ENCODE measurements around the gene RNF220. TPM values are rescaled to one million over a fixed set of nuclear protein-coding genes. Genes with fewer than 3 reads are reported as not detected.

The RNF220 gene
- total and polyA plus RNA-seq, 11 donors, result 54.2 to 108 (median 62.4) TPM

DNA sequence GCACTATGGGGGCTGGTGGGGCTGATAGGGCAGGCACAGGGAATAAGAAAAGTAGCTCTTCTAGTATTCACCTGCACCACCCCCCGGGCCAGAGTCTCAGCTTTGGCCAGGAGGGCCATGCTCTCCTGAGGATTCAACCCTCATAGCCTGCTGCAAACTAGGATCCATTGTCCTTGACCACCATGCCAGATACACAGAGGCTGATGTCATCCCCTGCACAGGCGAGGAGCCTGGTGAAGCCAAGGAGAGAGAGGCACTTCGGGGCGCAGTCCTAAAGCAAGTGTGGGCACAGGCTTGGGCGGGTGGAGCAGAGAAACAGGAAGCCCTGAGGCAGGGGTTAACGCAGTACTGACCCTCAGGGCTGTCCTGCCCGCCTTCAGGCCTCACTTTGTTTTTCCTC, 239.8 kb downstream of the RNF220 start:
- peaks cover 0 to 44% (median 16%) of the 10 kb centered on the region in 12 donors for H3K4me1 ChIP-seq
- no peak for ATAC-seq
- intact Hi-C loops (cut with DNase I), result no loop called here
- H3K4me3 ChIP-seq, result no peak overlapping the region
- 89 to 96% (median 92%) methylated on average over 6 to 7 of the region's 7 CpGs for WGBS, 4 donors
- TF ChIP-seq POLR2A (IDR thresholded peaks at IDR 0.05), result no peak
- TF ChIP-seq CTCF (IDR thresholded peaks at IDR 0.05), result no peak
- no peak for DNase-seq
- peak overlapping the region in 3 of 12 donors; percentile 26 to 82 (median 33) for H3K27ac ChIP-seq
- no peaks in the 10 kb centered on the region for H3K27me3 ChIP-seq
- no peaks in the 10 kb centered on the region for H3K9me3 ChIP-seq
- H3K36me3 ChIP-seq, result peaks cover 0 to 100% (median 92%) of the 10 kb centered on the region in 9 donors

GRCh38 chr1:44645476-44646244, 240.6 kb downstream of the RNF220 start:
- H3K9me3 ChIP-seq, result no peaks in the 10 kb centered on the region
- H3K27ac ChIP-seq, result peak overlapping the region in 5 of 12 donors; percentile 2 to 82 (median 26)
- peaks cover 0 to 100% (median 92%) of the 10 kb centered on the region in 9 donors for H3K36me3 ChIP-seq
- peaks cover 0 to 48% (median 15%) of the 10 kb centered on the region in 12 donors for H3K4me1 ChIP-seq
- no peaks in the 10 kb centered on the region for H3K27me3 ChIP-seq
- 66 to 91% (median 79%) methylated on average over 13 to 18 of the region's 18 CpGs for WGBS, 4 donors
- DNase-seq (no peak), ATAC-seq (peak; percentile 64 to 72 (median 68))
- TF ChIP-seq POLR2A (IDR thresholded peaks at IDR 0.05) (no peak), CTCF (IDR thresholded peaks at IDR 0.05) (no peak)
- intact Hi-C loops (cut with DNase I), result no loop called here
- no peak overlapping the region for H3K4me3 ChIP-seq

GRCh38 chr1:44646261-44647110, 241.4 kb downstream of the RNF220 start:
- no peaks in the 10 kb centered on the region for H3K27me3 ChIP-seq
- intact Hi-C loops (cut with DNase I), result no loop called here
- H3K9me3 ChIP-seq, result no peaks in the 10 kb centered on the region
- WGBS, 4 donors, result 92 to 95% (median 93%) methylated on average over 28 of the region's 28 CpGs
- H3K4me3 ChIP-seq, result no peak overlapping the region
- peak overlapping the region in 2 of 12 donors; percentile 6 to 82 for H3K27ac ChIP-seq
- peaks cover 0 to 100% (median 92%) of the 10 kb centered on the region in 9 donors for H3K36me3 ChIP-seq
- no peak for DNase-seq
- no peak for TF ChIP-seq CTCF (IDR thresholded peaks at IDR 0.05)
- TF ChIP-seq POLR2A (IDR thresholded peaks at IDR 0.05), result no peak
- ATAC-seq, result no peak
- H3K4me1 ChIP-seq, result peaks cover 0 to 50% (median 15%) of the 10 kb centered on the region in 12 donors

DNA sequence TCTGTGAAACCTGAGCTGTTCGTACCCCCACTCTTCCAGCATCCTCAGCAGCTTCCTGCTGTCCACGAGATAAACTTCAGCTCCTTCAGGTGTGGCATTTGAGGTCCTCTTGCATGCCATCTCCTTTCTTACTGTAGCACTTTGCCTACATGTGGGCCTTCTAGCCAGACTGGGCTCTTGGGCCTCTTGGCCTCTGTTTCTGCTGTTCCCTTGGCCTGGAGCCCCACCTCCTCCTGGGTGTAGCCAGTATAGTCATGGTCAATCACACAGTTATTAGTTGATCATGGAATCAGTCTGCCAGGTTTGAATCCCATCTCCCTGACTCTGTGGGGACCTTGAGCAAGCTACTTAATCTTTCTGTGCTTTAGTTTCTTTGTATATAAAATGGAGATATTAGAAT, 242.8 kb downstream of the RNF220 start:
- Histone ChIP-seq H3K4me3 (no peak overlapping the region), H3K27me3 (no peaks in the 10 kb centered on the region), H3K27ac (no peak overlapping the region), H3K9me3 (no peaks in the 10 kb centered on the region), H3K4me1 (peaks cover 0 to 37% (median 12%) of the 10 kb centered on the region in 12 donors), H3K36me3 (peaks cover 0 to 94% (median 82%) of the 10 kb centered on the region in 9 donors)
- DNase-seq (no peak), ATAC-seq (no peak)
- intact Hi-C loops (cut with DNase I), result no loop called here
- TF ChIP-seq CTCF (IDR thresholded peaks at IDR 0.05), result no peak
- TF ChIP-seq POLR2A (IDR thresholded peaks at IDR 0.05), result no peak
- 77 to 89% (median 82%) methylated on average over 2 of the region's 2 CpGs for WGBS, 4 donors

Data from heart left ventricle (tissue), 16 donors.